Nucleus accumbens (tissue), 56 donors: Measurements from ENCODE around the gene ILF2.
"Not testable (repeated sequence)": the region's sequence is repeated elsewhere in the genome, so short reads cannot be mapped to it uniquely, and the experiment has no call there.

Source experiments
- DNase-seq, 56 donors: peaks; one replicate each; lab custom pipeline; 2025; lab: John Stamatoyannopoulos, UW

The ILF2 gene

DNA sequence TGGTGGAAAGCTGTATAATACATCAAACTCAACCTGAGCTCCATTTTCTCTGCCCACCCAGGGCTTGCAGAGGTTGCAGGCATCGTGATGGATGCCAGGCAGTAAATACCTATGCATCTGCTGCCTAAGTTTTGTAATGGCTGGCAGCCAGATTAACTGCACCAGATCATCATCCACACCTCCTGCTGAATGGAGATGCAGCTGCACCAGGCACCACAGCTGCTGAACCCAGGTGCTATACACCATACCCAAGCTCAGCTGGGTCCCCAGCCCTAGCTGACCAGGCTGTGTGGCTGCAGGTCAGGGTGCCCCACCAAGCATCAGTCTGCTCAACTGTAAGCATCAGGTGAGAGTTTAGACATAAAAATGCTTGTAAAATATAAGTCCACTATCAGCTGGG is 19.0 kb downstream of the ILF2 start:
- DNase-seq = no peak

GRCh38 chr1:153649863-153650235 is 20.9 kb downstream of the ILF2 start:
- DNase-seq = peak in 53 of 56 donors; percentile 19 to 85 (median 70)

- no peak for DNase-seq
These were observed 21.5 kb downstream of the ILF2 start for GRCh38 chr1:153649137-153649862.

DNA sequence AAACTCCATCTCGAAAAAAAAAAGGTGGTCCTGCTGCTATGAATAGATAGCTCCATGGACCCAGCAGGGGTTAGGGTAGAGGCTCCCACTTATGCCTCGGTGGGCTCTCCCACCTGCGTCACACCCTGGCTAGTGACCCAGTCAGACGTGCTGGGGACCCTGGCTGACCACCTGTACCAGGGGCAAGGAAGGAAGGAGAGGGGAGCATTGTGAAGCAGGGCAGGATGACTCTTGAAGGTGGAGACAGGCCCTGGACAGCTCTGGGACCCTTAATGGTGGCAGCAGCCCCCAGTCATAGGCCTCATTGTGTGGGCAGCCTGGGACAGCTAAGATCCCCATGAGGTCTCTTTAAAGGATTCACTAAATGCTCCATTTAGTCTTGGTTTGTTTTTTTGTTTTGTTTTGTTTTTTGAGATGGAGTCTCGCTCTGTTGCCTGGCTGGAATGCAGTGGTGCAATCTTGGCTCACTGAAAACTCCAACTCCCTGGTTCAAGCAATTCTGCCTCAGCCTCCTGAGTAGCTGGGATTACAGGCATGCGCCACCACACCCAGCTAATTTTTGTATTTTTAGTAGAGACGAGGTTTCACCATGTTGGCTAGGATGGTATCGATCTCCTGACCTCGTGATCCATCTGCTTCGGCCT is 22.7 kb downstream of the ILF2 start:
- DNase-seq = no peak

DNA sequence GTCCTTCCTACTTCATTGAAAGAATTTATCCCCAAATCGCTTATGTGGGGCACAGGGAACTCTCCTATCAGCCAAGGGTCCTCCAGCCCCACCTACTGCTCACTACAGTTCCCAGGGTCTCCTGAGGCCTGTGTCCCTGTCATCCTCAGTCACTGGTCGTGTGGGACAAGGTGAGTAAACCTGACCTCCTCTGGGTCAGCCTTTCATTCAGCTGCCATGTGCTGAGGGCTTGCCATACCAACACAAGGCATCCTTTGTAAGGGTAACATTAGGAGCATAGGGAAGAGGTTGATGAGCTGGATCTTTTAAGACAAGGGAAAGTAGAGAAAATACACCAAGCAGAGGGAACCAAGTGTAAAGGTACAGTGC is 23.5 kb downstream of the ILF2 start:
- no peak for DNase-seq

GRCh38 chr1:153646672-153647345 is 24.0 kb downstream of the ILF2 start:
- peak in 2 of 56 donors; percentile 14 to 52 for DNase-seq

GRCh38 chr1:153643816-153644215 is 27.0 kb downstream of the ILF2 start:
- no peak for DNase-seq

DNA sequence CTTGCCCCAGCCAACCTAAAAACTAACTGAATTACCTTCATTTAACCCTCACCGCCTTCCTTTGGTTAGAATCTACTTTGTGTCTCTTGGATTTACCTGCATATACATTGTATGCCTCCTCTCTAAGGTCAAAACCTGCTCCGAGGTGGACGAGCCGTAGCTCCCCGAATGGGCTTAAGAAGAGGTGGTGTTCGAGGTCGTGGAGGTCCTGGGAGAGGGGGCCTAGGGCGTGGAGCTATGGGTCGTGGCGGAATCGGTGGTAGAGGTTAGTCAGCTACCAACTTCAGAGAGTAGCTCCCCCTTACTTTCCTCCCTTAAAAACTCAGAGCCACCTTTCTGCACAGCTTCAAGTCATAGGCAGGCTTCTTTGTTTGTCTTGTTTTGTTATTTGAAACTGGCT is 27.7 kb downstream of the ILF2 start:
- DNase-seq = no peak

DNA sequence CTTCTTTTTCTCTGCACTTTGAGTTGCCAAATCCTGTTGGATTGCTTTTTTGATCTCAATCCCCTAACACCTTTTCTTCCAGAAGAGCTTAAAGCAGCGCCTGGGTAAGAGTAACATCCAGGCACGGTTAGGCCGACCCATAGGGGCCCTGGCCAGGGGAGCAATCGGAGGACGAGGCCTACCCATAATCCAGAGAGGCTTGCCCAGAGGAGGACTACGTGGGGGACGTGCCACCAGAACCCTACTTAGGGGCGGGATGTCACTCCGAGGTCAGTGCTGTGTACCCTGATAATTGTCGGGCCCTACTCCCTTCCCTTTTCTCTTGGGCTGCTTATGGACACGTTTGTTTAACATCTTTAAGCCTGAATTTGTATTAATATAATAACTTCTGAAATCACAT is 28.6 kb downstream of the ILF2 start:
- no peak for DNase-seq

GRCh38 chr1:153640861-153641260 is 29.9 kb downstream of the ILF2 start:
- no peak for DNase-seq

GRCh38 chr1:153640213-153640612 is 30.6 kb downstream of the ILF2 start:
- not testable (repeated sequence) for DNase-seq

DNA sequence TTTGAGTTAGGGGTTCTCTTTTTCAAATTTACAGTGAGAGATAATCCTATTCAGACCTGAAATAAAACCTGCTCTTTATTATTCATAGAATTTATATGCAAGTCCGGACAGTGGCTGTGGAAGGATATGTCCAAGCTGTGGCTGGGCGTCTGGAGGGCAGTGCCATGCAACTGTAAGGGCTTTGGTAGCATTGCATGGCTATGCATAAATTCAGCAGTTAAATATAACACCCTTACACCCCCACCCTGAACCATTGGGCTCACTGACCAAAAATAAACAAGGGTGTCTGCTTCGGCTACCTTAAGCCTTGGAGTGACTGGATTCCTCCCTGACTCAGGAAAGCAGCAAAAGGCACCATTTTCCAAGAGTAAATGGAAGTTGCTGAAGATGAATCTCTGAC is 31.5 kb downstream of the ILF2 start:
- DNase-seq = no peak

DNA sequence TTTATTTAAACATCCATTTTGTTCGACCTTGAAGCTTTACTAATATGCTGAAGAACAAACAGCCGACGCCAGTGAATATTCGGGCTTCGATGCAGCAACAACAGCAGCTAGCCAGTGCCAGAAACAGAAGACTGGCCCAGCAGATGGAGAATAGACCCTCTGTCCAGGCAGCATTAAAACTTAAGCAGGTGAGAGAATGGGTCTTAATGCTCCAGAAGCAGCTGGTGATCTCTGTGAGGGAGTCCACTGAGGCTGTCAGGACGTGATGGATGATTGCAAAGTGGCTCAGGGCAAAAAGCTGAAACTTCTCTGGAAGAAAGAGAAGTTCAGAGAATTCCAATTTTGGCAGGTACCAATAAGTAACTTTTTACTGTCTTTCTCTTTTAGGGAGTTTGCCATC is 32.5 kb downstream of the ILF2 start:
- no peak for DNase-seq

- no peak for DNase-seq
These were observed 34.5 kb downstream of the ILF2 start for GRCh38 chr1:153636312-153636711.

DNA sequence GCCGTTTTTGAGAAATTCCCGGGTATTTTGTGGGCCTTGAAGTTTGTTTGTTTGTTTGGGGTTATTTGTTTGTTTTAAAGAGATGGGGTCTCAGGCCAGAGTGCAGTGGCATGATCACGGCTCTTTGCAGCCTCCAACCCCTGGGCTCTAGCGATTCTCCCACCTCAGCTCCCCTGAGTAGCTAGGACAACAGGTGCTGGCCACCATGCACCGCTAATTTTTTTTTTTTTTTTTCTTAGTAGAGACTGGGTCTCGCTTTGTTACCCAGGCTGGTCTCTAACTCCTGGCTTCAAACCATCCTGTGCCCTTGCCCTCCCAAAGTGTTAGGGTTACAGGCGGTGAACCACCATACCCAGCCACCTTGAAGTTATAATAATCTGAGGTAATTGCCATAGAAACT is 34.9 kb downstream of the ILF2 start:
- no peak for DNase-seq

DNA sequence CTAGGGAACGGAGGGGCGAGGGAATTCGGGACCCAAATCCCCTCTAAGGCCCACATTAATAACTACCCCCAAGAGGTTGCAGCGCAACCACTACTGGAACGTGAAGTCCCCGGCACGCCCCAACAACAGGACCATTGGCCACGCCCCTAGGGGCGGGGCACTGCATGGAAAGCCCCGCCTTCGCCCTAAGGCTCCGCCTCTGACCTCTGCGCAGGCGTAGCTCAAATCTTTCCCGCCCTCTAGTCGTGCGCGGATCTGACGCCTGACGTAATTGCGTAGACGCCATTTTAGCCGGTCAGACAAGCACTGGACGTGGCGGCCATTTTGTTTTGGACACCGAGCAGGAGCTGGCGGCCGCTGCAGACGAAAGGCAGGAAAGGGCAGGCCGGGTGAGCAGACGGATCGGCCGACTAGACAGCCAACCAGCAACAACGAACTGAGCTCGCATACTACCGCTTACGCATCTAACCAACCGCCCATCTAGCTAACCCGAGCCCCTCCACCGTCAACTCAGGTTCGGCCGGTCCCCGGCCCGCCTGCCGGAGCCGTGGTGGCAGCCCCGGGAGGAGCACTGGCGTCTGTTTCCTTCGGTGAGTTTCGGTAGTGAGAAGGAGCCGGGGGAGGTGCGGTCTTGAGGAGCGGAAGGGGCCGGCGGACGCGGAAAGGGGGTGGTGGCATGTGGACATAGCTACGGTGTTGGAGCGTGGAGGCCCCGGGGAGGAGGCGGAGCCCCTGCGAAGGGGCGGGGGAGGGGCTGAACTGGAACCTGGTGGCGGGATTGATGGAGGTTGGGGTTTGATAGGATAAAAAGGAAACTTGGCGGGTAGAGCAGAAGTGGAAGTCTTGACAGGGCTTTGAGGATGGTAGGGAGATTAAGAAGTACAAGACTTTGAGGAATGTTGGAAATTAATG is 36.8 kb downstream of the ILF2 start, which contains the start of gene CHTOP:
Gene CHTOP, plus strand, starts transcription at position 313 of the 912 bp plus-strand sequence. CDS start 2,523 bp downstream, outside the sequence.
- DNase-seq = peak; percentile 86 to 99 (median 97)

- DNase-seq = peak in 6 of 56 donors; percentile 56 to 69 (median 62)
These were observed 37.5 kb downstream of the ILF2 start for GRCh38 chr1:153633161-153633753.

DNA sequence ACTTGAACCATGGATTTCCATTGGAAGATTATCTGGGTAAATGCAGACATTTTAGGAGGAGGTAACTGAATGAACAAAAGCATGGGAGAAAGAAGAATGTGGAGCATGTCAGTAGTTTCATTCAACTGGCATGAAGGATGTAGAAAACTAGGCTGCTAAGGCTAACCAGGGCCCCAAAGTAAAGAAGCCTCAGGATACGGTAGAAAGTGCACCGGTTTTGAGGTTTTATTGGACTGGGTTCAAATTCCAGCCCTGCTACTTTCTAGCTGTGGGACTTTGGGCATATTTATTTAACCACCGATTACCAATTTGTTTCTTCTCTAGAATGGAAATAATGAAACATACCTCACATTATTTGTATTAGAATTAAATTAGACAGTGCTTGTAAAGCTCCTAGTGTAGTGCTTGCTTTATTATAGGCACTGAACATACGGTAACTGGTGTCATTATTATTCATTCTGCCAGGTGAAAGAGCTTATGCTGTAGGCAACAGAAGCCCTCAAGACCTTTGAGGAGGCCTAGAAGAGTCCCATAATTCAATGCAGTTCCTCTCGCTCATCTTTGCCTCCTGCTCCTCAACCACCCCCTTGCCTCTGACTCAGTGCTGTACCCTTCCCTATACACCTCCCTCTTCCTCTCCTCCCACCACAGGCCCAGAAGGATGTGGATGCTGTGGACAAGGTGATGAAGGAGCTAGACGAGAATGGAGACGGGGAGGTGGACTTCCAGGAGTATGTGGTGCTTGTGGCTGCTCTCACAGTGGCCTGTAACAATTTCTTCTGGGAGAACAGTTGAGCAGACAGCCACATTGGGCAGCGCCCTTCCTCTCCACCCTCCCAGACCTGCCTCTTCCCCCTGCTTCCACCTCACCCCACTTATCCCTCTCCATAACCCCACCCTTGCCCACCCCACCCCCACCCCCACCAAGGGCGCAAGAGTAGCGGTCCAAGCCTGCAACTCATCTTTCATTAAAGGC is 39.5 kb downstream of the ILF2 start:
- DNase-seq = peak in 11 of 56 donors; percentile 16 to 56 (median 30)

DNA sequence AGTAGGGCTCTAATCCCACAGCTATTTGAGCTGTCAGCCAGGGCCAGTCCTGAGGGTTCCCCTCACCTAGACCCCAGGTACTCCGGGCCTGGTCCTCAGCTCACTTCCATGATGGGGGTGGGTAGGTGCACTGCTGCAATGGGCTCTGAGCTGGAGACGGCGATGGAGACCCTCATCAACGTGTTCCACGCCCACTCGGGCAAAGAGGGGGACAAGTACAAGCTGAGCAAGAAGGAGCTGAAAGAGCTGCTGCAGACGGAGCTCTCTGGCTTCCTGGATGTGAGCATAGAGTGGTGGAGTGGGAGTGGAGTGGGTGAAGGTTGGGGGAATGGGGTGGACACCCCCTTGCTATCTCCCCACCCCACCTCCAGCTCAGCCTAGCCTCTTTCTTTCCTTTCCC is 40.4 kb downstream of the ILF2 start:
- DNase-seq = no peak
